Liver (tissue), 9 donors: ENCODE results near the gene HEXIM2. TPM values are rescaled to one million over a fixed set of nuclear protein-coding genes. Genes with fewer than 3 reads are reported as not detected.

Source experiments
- DNase-seq: peaks from one replicate; pipeline ENCODE4 v3.0.0-alpha.2; 2017; ENCODE audit warnings: low spot score
- H3K27ac ChIP-seq, 2 donors: one replicate each; pipeline ENCODE4 v1.7.0; 2013; ENCODE audit warnings: inconsistent platforms in 2 of 2, low read length in 2 of 2, control low read depth in 1 of 2, low read depth in 1 of 2, mild to moderate bottlenecking in 1 of 2
- H3K27me3 ChIP-seq, 4 donors: one replicate each; pipeline versions ENCODE4 v1.6.1 to v1.7.0; 2013; ENCODE audit warnings: low read length in 3 of 4, inconsistent platforms in 1 of 4, mild to moderate bottlenecking in 1 of 4, moderate library complexity in 1 of 4; ENCODE audit not compliant: control insufficient read depth in 4 of 4, insufficient read depth in 4 of 4
- H3K36me3 ChIP-seq, 4 donors: one replicate each; pipeline versions ENCODE4 v1.6.1 to v1.7.0; 2013; ENCODE audit warnings: low read length in 3 of 4, mild to moderate bottlenecking in 3 of 4, low read depth in 1 of 4, moderate library complexity in 1 of 4; ENCODE audit not compliant: control insufficient read depth in 4 of 4, insufficient read depth in 3 of 4
- H3K4me1 ChIP-seq, 4 donors: one replicate each; pipeline versions ENCODE4 v1.6.1 to v1.7.0; 2013; ENCODE audit warnings: low read length in 3 of 4, mild to moderate bottlenecking in 3 of 4, moderate library complexity in 1 of 4; ENCODE audit not compliant: control insufficient read depth in 4 of 4, insufficient read depth in 4 of 4
- H3K4me3 ChIP-seq, 3 donors: one replicate each; pipeline versions ENCODE4 v1.6.1 to v1.7.0; 2013; ENCODE audit warnings: low read length in 3 of 3, control low read depth in 1 of 3, low read depth in 1 of 3, mild to moderate bottlenecking in 1 of 3
- H3K9ac ChIP-seq, 2 donors: one replicate each; pipeline ENCODE4 v1.7.0; 2013; ENCODE audit warnings: low read length in 2 of 2, mild to moderate bottlenecking in 2 of 2, moderate library complexity in 2 of 2, control low read depth in 1 of 2, low read depth in 1 of 2
- H3K9me3 ChIP-seq, 4 donors: one replicate each; pipeline versions ENCODE4 v1.6.1 to v1.7.0; 2013; ENCODE audit warnings: low read length in 3 of 4; ENCODE audit not compliant: control insufficient read depth in 4 of 4
- ATF3 ChIP-seq: IDR thresholded peaks from 2 replicates; pipeline ENCODE4 v1.6.1; 2016; ENCODE audit warnings: antibody characterized with exemption
- EGR1 ChIP-seq, 2 donors: IDR thresholded peaks; 2 replicates each; pipeline ENCODE4 v1.6.1; 2016 to 2018; ENCODE audit warnings: antibody characterized with exemption in 2 of 2, low read depth in 2 of 2
- FOXA1 ChIP-seq: IDR thresholded peaks from 2 replicates; pipeline ENCODE4 v1.6.1; 2016; ENCODE audit warnings: antibody characterized with exemption
- FOXA2 ChIP-seq: IDR thresholded peaks from 2 replicates; pipeline ENCODE4 v1.6.1; 2016; ENCODE audit warnings: antibody characterized with exemption
- GABPA ChIP-seq, 2 donors: IDR thresholded peaks in 1 of 2; conservative IDR thresholded peaks in 1 of 2; 2 replicates each; pipeline ENCODE4 v1.6.1; 2016; ENCODE audit warnings: antibody characterized with exemption in 2 of 2, mild to moderate bottlenecking in 1 of 2, moderate library complexity in 1 of 2
- HNF4A ChIP-seq, 2 donors: conservative IDR thresholded peaks; 2 replicates each; pipeline ENCODE4 v1.6.1; 2016; ENCODE audit warnings: antibody characterized with exemption in 2 of 2, mild to moderate bottlenecking in 2 of 2
- HNF4G ChIP-seq: IDR thresholded peaks from 2 replicates; pipeline ENCODE4 v1.6.1; 2016; ENCODE audit warnings: antibody characterized with exemption
- JUND ChIP-seq, 2 donors: IDR thresholded peaks; 2 replicates each; pipeline ENCODE4 v1.6.1; 2016; ENCODE audit warnings: antibody characterized with exemption in 2 of 2
- RAD21 ChIP-seq, 2 donors: IDR thresholded peaks; 2 replicates each; pipeline ENCODE4 v1.6.1; 2016; ENCODE audit warnings: antibody characterized with exemption in 2 of 2, mild to moderate bottlenecking in 2 of 2
- REST ChIP-seq: IDR thresholded peaks from 2 replicates; pipeline ENCODE4 v1.6.1; 2016; ENCODE audit warnings: antibody characterized with exemption, mild to moderate bottlenecking
- RXRA ChIP-seq, 2 donors: IDR thresholded peaks; 2 replicates each; pipeline ENCODE4 v1.6.1; 2017 to 2018; ENCODE audit warnings: antibody characterized with exemption in 2 of 2, mild to moderate bottlenecking in 1 of 2
- SP1 ChIP-seq: IDR thresholded peaks from 2 replicates; pipeline ENCODE4 v1.6.1; 2018; ENCODE audit warnings: antibody characterized with exemption, mild to moderate bottlenecking
- TAF1 ChIP-seq: conservative IDR thresholded peaks from 2 replicates; pipeline ENCODE4 v1.6.1; 2016; ENCODE audit warnings: antibody characterized with exemption, mild to moderate bottlenecking
- YY1 ChIP-seq: IDR thresholded peaks from 2 replicates; pipeline ENCODE4 v1.6.1; 2016; ENCODE audit warnings: antibody characterized with exemption, mild to moderate bottlenecking
- WGBS: extraction: QIAGEN DNeasy Blood & Tissue Kit; methylation state at CpG from one replicate; pipeline ENCODE4 v1.1.7; 2013; 5-methylcytosine and 5-hydroxymethylcytosine counted together
- polyA plus RNA-seq, 2 donors: library from polyadenylated mRNA; stranded (reverse) in 1 of 2; unstranded in 1 of 2; fragments of 200-250 nt in 1 of 2; fragments of >200 nt in 1 of 2; fragmentation: Nextera tagmentation in 1 of 2; extraction: Ambion mirVana in 1 of 2; gene quantifications; one replicate each; pipeline versions ENCODE4 v1.2.1 to v1.2.3, GENCODE V29; 2013 to 2015
- total RNA-seq, 2 donors: library from RNA; depleted of rRNA; stranded (reverse); fragments of >200 nt; gene quantifications; one replicate each; pipeline ENCODE4 v1.2.3, GENCODE V29; 2014
- TF ChIP-seq, protein P1 (sequence below): fragments of 150-350 bp; IDR thresholded peaks from 2 replicates; pipeline ENCODE4 v1.5.1; 2017; ENCODE audit warnings: improper control_type of control experiment, low read depth, low read length; ENCODE audit not compliant: missing input control
- TF ChIP-seq, protein P2 (sequence below): IDR thresholded peaks from 2 replicates; pipeline ENCODE4 v1.6.1; 2016; ENCODE audit warnings: antibody characterized with exemption
- TF ChIP-seq, protein P3 (sequence below): IDR thresholded peaks from 2 replicates; pipeline ENCODE4 v1.6.1; 2016; ENCODE audit warnings: antibody characterized with exemption
- donor health status: healthy.
- donor health status: healthy.
- donor health status: healthy.
- donor health status: healthy.
- donor health status: healthy.

Gene HEXIM2
- total and polyA plus RNA-seq, 4 donors = 3.5 to 10.7 (median 5.5) TPM

- under 1% methylated on average over 56 of the region's 56 CpGs for WGBS
- Histone ChIP-seq H3K9me3 (no peaks in the 10 kb centered on the region), H3K36me3 (no peaks in the 10 kb centered on the region), H3K9ac (peak overlapping the region; percentile 89 to 98), H3K27ac (peak overlapping the region; percentile 91 to 95), H3K4me1 (peaks cover 2 to 44% (median 34%) of the 10 kb centered on the region in 4 donors), H3K27me3 (no peaks in the 10 kb centered on the region), H3K4me3 (peak overlapping the region; percentile 67 to 92 (median 92))
- DNase-seq = peak; percentile 70
- TF ChIP-seq YY1 = peak; percentile 34
- no peak for TF ChIP-seq JUND (IDR thresholded peaks at IDR 0.05)
- TF ChIP-seq REST = peak; percentile 30
Measured at GRCh38 chr17:45149669-45150664, 11.7 kb upstream of the HEXIM2 start.

DNA sequence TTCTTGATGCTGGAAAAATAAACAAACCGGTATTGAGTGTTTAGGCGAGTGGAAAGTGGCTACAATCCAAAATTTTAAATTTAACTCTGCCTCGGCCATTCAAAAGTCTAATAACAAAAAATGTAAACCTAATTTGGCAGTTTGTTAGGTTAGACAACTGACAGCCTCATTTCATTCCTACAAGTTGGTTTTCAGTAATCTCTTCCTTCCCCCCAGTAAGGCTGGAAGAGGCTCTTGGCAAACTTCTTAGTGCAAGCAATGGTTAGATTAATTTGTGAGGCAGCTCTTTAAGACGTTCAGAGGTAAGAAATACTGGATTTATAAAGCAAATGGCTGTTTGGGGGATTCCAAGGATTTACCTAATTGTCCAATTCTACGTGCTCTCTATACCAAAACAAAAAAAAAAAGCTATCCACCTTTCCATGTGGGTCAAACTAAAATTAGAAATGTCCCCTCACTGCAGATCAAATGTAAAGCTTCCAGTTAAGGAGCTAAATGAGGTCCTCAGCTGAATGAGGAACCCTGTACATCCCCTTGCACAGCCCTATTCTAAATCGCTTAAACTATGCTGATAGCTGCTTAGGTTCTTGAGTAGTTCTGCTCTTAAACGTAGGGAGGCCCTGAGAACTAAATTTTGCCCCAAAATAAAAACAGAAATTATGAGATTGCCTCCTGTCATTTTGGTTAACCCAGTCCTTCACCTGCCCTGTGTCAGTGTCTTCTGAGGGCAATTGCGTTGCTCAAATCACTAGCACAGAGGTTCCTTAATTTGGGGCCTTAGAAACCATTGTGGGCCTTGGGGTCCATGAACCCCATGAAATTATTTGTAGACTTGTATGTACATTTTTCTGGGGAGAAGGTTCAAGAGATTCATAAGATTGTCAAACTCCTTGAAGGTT, 10.5 kb upstream of the HEXIM2 start:
- WGBS = 28% methylated on average over 8 of the region's 8 CpGs
- Histone ChIP-seq H3K27ac (peak overlapping the region; percentile 21 to 40), H3K4me3 (peak overlapping the region; percentile 1 to 92 (median 67)), H3K9ac (peak overlapping the region; percentile 10 to 42), H3K9me3 (no peaks in the 10 kb centered on the region), H3K4me1 (peaks cover 2 to 38% (median 31%) of the 10 kb centered on the region in 4 donors), H3K27me3 (no peaks in the 10 kb centered on the region), H3K36me3 (no peaks in the 10 kb centered on the region)
- DNase-seq = no peak
- no peak for TF ChIP-seq FOXA2
- TF ChIP-seq TAF1 = no peak
- no peak for TF ChIP-seq RXRA (IDR thresholded peaks at IDR 0.05)
- TF ChIP-seq REST = no peak
- TF ChIP-seq ATF3 = no peak
- no peak for TF ChIP-seq EGR1 (IDR thresholded peaks at IDR 0.05; ENCODE audit: low read depth in 2 of 2)
- no peak for TF ChIP-seq HNF4A (conservative IDR thresholded peaks at IDR 0.05)
- no peak for TF ChIP-seq YY1
- TF ChIP-seq, protein P1, sequence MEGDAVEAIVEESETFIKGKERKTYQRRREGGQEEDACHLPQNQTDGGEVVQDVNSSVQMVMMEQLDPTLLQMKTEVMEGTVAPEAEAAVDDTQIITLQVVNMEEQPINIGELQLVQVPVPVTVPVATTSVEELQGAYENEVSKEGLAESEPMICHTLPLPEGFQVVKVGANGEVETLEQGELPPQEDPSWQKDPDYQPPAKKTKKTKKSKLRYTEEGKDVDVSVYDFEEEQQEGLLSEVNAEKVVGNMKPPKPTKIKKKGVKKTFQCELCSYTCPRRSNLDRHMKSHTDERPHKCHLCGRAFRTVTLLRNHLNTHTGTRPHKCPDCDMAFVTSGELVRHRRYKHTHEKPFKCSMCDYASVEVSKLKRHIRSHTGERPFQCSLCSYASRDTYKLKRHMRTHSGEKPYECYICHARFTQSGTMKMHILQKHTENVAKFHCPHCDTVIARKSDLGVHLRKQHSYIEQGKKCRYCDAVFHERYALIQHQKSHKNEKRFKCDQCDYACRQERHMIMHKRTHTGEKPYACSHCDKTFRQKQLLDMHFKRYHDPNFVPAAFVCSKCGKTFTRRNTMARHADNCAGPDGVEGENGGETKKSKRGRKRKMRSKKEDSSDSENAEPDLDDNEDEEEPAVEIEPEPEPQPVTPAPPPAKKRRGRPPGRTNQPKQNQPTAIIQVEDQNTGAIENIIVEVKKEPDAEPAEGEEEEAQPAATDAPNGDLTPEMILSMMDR = no peak
- TF ChIP-seq JUND (IDR thresholded peaks at IDR 0.05) = no peak
- TF ChIP-seq SP1 = no peak
- TF ChIP-seq, protein P2, sequence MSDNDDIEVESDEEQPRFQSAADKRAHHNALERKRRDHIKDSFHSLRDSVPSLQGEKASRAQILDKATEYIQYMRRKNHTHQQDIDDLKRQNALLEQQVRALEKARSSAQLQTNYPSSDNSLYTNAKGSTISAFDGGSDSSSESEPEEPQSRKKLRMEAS = no peak
- no peak for TF ChIP-seq HNF4G
- TF ChIP-seq GABPA (IDR thresholded peaks at IDR 0.05 in 1 of 2, conservative IDR thresholded peaks at IDR 0.05 in 1 of 2) = no peak
- TF ChIP-seq FOXA1 = no peak
- TF ChIP-seq, protein P3, sequence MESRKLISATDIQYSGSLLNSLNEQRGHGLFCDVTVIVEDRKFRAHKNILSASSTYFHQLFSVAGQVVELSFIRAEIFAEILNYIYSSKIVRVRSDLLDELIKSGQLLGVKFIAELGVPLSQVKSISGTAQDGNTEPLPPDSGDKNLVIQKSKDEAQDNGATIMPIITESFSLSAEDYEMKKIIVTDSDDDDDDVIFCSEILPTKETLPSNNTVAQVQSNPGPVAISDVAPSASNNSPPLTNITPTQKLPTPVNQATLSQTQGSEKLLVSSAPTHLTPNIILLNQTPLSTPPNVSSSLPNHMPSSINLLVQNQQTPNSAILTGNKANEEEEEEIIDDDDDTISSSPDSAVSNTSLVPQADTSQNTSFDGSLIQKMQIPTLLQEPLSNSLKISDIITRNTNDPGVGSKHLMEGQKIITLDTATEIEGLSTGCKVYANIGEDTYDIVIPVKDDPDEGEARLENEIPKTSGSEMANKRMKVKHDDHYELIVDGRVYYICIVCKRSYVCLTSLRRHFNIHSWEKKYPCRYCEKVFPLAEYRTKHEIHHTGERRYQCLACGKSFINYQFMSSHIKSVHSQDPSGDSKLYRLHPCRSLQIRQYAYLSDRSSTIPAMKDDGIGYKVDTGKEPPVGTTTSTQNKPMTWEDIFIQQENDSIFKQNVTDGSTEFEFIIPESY = no peak
- TF ChIP-seq RAD21 (IDR thresholded peaks at IDR 0.05) = no peak
